Stimulated activated effector memory CD8-positive, alpha-beta T cell treated with anti-CD3 and anti-CD28 coated beads, Interleukin-12 subunit alpha, Interleukin-12 subunit beta, amount 100 ng/mL, for 72 hours (primary cell): Measurements from ENCODE around the gene DENND4B.
"Not testable (repeated sequence)": the region's sequence is repeated elsewhere in the genome, so short reads cannot be mapped to it uniquely, and the experiment has no call there.

Experiments
- ATAC-seq: fragments of 150-1000 bp; cut with Tn5 transposase; 2 replicates; pipeline ENCODE4 v1.10.0; 2021
- DNase-seq, 2 donors: peaks; one replicate each; pipeline ENCODE4 v3.0.0; 2021 to 2022; ENCODE audit warnings: low spot score in 2 of 2
- H3K27ac Mint-ChIP-seq: one replicate; pipeline ENCODE4 v1.8.0; 2022; ENCODE audit warnings: mild to moderate bottlenecking, mixed read lengths
- H3K36me3 Mint-ChIP-seq: one replicate; pipeline ENCODE4 v1.8.0; 2022; ENCODE audit warnings: mild to moderate bottlenecking, mixed read lengths
- H3K4me1 Mint-ChIP-seq: one replicate; pipeline ENCODE4 v1.8.0; 2022; ENCODE audit warnings: mixed read lengths
- H3K4me3 Mint-ChIP-seq: one replicate; pipeline ENCODE4 v1.8.0; 2022; ENCODE audit warnings: mild to moderate bottlenecking, mixed read lengths
- H3K9me3 Mint-ChIP-seq: one replicate; pipeline ENCODE4 v1.8.0; 2022; ENCODE audit warnings: mixed read lengths

DENND4B gene

GRCh38 chr1:153946622-153947241, at the start of gene DENND4B:
TSS of gene DENND4B (minus strand) at chr1:153946718. CDS start at chr1:153944374, 2,344 bp downstream.
- Mint-ChIP-seq H3K4me1 (peaks cover 60% of the 10 kb centered on the region), H3K36me3 (peaks cover 85% of the 10 kb centered on the region), H3K27ac (peak within 1 kb of the TSS; percentile 97), H3K4me3 (peak within 1 kb of the TSS; percentile 88), H3K9me3 (no peaks in the 10 kb centered on the region)
- DNase-seq (peak; percentile 72 to 87), ATAC-seq (peak; percentile 83)

- Mint-ChIP-seq H3K4me3 (no peak overlapping the region), H3K36me3 (peaks cover 70% of the 10 kb centered on the region), H3K27ac (peak overlapping the region; percentile 23), H3K4me1 (peaks cover 26% of the 10 kb centered on the region), H3K9me3 (no peaks in the 10 kb centered on the region)
- ATAC-seq (no peak), DNase-seq (no peak)
These were observed 49.1 kb upstream of the DENND4B start for GRCh38 chr1:153995640-153996039.

GRCh38 chr1:153995202-153995601, 48.7 kb upstream of the DENND4B start:
- Mint-ChIP-seq H3K4me3 (no peak overlapping the region), H3K4me1 (peaks cover 31% of the 10 kb centered on the region), H3K9me3 (no peaks in the 10 kb centered on the region), H3K27ac (peak overlapping the region; percentile 23), H3K36me3 (peaks cover 74% of the 10 kb centered on the region)
- ATAC-seq: no peak
- DNase-seq: no peak

- peaks cover 42% of the 10 kb centered on the region for H3K4me1 Mint-ChIP-seq
- peaks cover 70% of the 10 kb centered on the region for H3K36me3 Mint-ChIP-seq
- H3K9me3 Mint-ChIP-seq: no peaks in the 10 kb centered on the region
- H3K27ac Mint-ChIP-seq: peak overlapping the region; percentile 99
- H3K4me3 Mint-ChIP-seq: peak overlapping the region; percentile 88
- ATAC-seq: no peak
- no peak for DNase-seq
These were observed 45.3 kb upstream of the DENND4B start for GRCh38 chr1:153991806-153992205.

GRCh38 chr1:153991151-153991630, 44.7 kb upstream of the DENND4B start:
- no peak for DNase-seq
- Mint-ChIP-seq H3K4me3 (peak overlapping the region; percentile 88), H3K9me3 (no peaks in the 10 kb centered on the region), H3K27ac (peak overlapping the region; percentile 99), H3K4me1 (peaks cover 48% of the 10 kb centered on the region), H3K36me3 (peaks cover 64% of the 10 kb centered on the region)
- ATAC-seq: no peak

- Mint-ChIP-seq H3K4me3 (peak within 1 kb of the TSS; percentile 88), H3K36me3 (peaks cover 59% of the 10 kb centered on the region), H3K9me3 (no peaks in the 10 kb centered on the region), H3K4me1 (peaks cover 53% of the 10 kb centered on the region), H3K27ac (peak within 1 kb of the TSS; percentile 99)
- DNase-seq (peak; percentile 71 to 94), ATAC-seq (peak; percentile 95)
These were observed 44.1 kb upstream of the DENND4B start, which contains the start of gene RPS27 for GRCh38 chr1:153990468-153991150. TSS of gene RPS27 (plus strand) at chr1:153990762. CDS start at chr1:153990797, 35 bp downstream.

- Mint-ChIP-seq H3K27ac (peak overlapping the region; percentile 80), H3K9me3 (no peaks in the 10 kb centered on the region), H3K36me3 (peaks cover 34% of the 10 kb centered on the region), H3K4me1 (peaks cover 56% of the 10 kb centered on the region), H3K4me3 (no peak overlapping the region)
- DNase-seq: no peak
- no peak for ATAC-seq
These were observed 41.1 kb upstream of the DENND4B start for GRCh38 chr1:153987621-153988020.

- peak within 1 kb of the TSS; percentile 61 for H3K4me3 Mint-ChIP-seq
- DNase-seq: no peak
- no peaks in the 10 kb centered on the region for H3K9me3 Mint-ChIP-seq
- no peak for ATAC-seq
- peaks cover 19% of the 10 kb centered on the region for H3K36me3 Mint-ChIP-seq
- peaks cover 43% of the 10 kb centered on the region for H3K4me1 Mint-ChIP-seq
- H3K27ac Mint-ChIP-seq: peak within 1 kb of the TSS; percentile 84
These were observed 39.6 kb upstream of the DENND4B start, which contains the start of gene RAB13 for GRCh38 chr1:153985941-153986761. TSS of gene RAB13 (minus strand) at chr1:153986339. CDS start at chr1:153986236, 103 bp downstream.

- no peak for DNase-seq
- peaks cover 38% of the 10 kb centered on the region for H3K4me1 Mint-ChIP-seq
These were observed 38.9 kb upstream of the DENND4B start for GRCh38 chr1:153985341-153985912.

GRCh38 chr1:153984123-153984894, 37.8 kb upstream of the DENND4B start:
- no peak for ATAC-seq
- H3K9me3 Mint-ChIP-seq: no peaks in the 10 kb centered on the region
- H3K27ac Mint-ChIP-seq: peak overlapping the region; percentile 9
- DNase-seq: no peak
- H3K36me3 Mint-ChIP-seq: peaks cover 6% of the 10 kb centered on the region
- peaks cover 29% of the 10 kb centered on the region for H3K4me1 Mint-ChIP-seq
- no peak overlapping the region for H3K4me3 Mint-ChIP-seq

More at GRCh38 chr1:153985341-153985912, 38.9 kb upstream of the DENND4B start:
- H3K36me3 Mint-ChIP-seq: peaks cover 12% of the 10 kb centered on the region
- H3K27ac Mint-ChIP-seq: peak overlapping the region; percentile 84
- H3K9me3 Mint-ChIP-seq: no peaks in the 10 kb centered on the region
- peak; percentile 71 for ATAC-seq
- peak overlapping the region; percentile 61 for H3K4me3 Mint-ChIP-seq

- peak overlapping the region; percentile 62 for H3K27ac Mint-ChIP-seq
- not testable (repeated sequence) for DNase-seq, H3K9me3 Mint-ChIP-seq, H3K36me3 Mint-ChIP-seq, H3K4me3 Mint-ChIP-seq, ATAC-seq
- peaks cover 36% of the 10 kb centered on the region for H3K4me1 Mint-ChIP-seq
These were observed 35.2 kb upstream of the DENND4B start for GRCh38 chr1:153981735-153982134.

GRCh38 chr1:153979091-153979490, 32.6 kb upstream of the DENND4B start:
- ATAC-seq, H3K9me3 Mint-ChIP-seq, H3K27ac Mint-ChIP-seq, DNase-seq: not testable (repeated sequence)
- H3K36me3 Mint-ChIP-seq: peaks cover 30% of the 10 kb centered on the region
- peaks cover 31% of the 10 kb centered on the region for H3K4me1 Mint-ChIP-seq
- peak overlapping the region; percentile 91 for H3K4me3 Mint-ChIP-seq

- Mint-ChIP-seq H3K27ac (peak overlapping the region; percentile 91), H3K36me3 (peaks cover 37% of the 10 kb centered on the region), H3K4me3 (peak overlapping the region; percentile 91), H3K9me3 (no peaks in the 10 kb centered on the region), H3K4me1 (peaks cover 38% of the 10 kb centered on the region)
- DNase-seq (no peak), ATAC-seq (no peak)
These were observed 31.9 kb upstream of the DENND4B start for GRCh38 chr1:153978274-153978909.
